GM12873 (cell line): ENCODE measurements around the gene PIEZO2.

Experiments
- TF ChIP-seq, protein P1 (sequence below): IDR thresholded peaks from 2 replicates; pipeline ENCODE4 v1.5.1; 2012; ENCODE audit warnings: low read depth, mild to moderate bottlenecking, moderate library complexity, low read length, control low read depth; ENCODE audit not compliant: insufficient read depth; ENCODE audit errors: missing control alignments

The PIEZO2 gene

DNA sequence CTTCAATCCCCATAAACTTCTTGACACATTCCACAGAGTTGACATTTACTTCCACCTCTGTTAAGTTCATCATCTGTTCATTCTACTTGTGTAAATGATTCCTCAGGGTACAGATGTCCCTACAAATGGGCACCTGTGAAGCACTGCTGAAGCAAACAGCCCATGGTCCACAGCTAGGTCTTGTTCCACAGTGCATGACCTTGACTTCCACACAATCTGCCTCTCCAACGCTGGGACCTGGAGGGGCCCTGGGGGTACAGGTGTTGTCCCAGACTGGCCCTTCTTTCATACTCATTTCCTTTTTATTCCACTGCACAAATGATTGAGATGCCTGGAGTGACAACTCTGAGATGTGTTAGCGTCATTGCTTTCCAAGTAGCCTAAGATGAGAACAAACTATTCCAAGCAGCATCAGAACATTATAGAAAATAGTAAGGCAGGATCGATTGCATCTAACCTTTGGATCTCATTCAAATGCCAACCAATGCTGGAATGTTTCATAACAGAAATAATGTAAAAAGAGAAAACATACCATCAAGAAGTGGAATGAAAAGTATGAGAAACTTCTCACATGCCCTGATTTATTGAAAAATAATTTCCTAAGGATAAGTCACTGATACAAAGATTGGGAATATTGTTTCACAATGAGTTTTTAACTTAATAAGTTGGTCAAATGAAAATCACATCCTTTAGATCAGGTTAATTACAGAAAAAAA lies 31.2 kb downstream of the PIEZO2 start:
- TF ChIP-seq, protein P1, sequence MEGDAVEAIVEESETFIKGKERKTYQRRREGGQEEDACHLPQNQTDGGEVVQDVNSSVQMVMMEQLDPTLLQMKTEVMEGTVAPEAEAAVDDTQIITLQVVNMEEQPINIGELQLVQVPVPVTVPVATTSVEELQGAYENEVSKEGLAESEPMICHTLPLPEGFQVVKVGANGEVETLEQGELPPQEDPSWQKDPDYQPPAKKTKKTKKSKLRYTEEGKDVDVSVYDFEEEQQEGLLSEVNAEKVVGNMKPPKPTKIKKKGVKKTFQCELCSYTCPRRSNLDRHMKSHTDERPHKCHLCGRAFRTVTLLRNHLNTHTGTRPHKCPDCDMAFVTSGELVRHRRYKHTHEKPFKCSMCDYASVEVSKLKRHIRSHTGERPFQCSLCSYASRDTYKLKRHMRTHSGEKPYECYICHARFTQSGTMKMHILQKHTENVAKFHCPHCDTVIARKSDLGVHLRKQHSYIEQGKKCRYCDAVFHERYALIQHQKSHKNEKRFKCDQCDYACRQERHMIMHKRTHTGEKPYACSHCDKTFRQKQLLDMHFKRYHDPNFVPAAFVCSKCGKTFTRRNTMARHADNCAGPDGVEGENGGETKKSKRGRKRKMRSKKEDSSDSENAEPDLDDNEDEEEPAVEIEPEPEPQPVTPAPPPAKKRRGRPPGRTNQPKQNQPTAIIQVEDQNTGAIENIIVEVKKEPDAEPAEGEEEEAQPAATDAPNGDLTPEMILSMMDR = no peak

DNA sequence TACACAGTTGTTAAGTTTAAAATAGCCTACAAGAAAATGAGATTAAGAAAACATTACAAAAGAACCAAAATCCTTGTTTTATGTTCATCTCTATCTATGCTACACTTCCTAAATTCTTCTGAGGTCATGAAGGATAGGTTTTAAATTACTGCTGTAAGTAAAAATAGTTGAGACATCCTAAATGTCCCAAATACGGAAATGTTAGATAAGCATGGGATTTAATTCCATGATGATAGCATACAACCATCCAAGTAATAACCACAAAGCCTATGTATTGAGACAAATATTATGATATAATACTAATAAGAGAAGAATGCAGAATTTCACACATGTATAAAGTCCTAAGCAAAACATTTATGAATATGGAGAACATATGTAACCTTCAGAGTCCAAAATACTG lies 34.1 kb downstream of the PIEZO2 start:
- TF ChIP-seq, protein P1 = no peak

DNA sequence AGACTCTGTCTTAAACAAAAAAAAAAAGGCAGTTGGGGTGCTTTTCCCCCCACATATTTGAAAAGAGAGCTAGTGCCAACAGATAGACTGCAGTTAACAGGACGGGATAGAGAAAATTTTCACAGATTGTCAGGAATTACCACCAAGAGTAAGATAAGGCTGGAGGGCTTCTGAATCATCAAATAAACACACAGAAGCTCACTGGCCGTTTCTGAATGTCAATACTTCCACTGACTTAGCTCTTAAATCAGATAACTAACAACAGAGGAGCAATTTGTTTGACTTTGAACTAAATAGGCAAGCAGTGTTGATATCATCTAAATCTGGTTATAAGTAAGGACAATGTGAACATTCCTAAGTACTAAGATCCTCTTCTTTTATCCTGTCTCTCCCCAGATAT lies 34.7 kb downstream of the PIEZO2 start:
- TF ChIP-seq, protein P1 = no peak

DNA sequence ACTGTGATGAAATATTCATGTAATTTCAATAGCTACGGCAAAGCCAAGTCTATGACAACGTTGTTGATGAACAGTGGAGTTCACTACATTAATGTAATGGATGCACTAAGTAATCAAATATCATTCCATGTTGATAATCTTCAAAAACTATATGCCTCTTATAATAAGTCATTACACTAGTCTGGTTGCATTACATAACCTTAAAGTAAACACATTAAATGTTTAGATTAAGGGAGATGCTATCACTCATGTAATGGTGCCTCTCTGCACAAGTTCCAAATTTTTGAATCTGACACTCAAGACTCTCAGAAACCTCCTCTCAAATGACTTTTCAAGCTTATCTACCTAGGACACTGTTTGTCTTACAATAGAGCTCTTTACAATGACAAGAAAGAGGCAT lies 35.4 kb downstream of the PIEZO2 start:
- TF ChIP-seq, protein P1 = no peak

DNA sequence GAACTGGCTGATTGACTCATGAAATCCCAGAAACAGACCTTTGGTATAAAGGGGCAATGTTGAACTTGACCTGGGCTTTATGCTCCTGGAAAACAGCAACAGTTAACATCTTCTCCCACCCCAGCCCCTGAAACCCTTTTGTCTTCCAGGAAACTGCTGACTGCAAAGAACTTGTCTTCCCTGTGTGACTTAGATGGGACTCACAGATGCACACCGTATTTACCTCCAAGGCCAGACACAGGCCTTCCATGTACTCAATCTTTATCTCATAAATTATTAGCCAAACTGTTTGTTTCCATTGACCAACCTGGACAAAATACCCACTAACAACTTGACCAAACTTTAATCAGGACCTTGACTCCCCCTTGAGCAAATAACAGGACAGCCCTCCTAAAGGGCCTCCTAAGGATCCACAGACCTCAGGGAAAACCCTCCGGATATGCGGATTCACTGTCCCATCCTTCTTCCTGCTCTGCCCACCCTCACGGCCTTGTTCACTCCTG lies 36.3 kb downstream of the PIEZO2 start:
- TF ChIP-seq, protein P1 = no peak

DNA sequence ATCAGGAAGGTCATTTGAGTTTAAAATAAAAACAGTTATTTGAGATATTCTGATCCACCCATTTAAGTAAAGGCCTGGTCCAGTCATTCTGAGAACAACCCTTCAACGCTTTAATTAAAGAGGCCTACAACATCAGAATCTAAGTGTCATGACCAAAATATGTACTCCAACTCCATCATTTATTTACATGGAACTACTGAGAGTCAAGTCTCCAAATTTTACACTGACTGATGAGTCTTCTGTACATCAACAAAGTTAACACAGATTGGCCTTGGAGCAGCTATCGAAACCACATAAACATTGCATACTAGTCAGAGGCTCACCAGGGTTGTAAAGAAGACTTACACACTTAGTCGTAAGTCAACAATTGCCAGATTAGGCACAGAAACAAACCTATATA lies 37.1 kb downstream of the PIEZO2 start:
- TF ChIP-seq, protein P1 = no peak

DNA sequence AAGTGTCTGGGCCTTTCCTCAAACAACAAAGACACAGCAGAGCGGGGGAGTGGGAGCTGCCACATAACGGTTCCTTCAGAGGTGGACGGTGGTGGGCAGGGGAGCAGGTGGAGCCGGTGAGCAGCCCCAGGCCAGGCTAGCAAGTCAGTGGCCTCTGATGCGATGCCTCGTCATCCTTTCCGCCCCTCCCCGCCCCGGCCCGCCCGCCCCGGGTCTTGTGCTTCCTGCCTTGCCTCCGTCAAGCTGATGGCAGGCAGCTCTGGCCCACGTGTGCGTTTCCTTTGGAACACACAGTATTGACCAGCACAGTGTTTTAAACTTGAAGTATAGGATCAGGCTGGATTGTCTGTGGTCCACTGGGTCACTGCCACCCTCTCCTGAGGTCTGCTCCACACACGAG lies 38.9 kb downstream of the PIEZO2 start:
- TF ChIP-seq, protein P1 = no peak
